IPS-18a (cell line): ENCODE data around the gene ZCCHC2.

Experiments used
- H3K27ac ChIP-seq: one replicate; pipeline ENCODE4 v1.5.1; 2013; ENCODE audit warnings: low read length
- H3K27me3 ChIP-seq: one replicate; pipeline ENCODE4 v1.6.1; 2013; ENCODE audit warnings: mild to moderate bottlenecking, low read length; ENCODE audit not compliant: control insufficient read depth, insufficient read depth
- H3K36me3 ChIP-seq: one replicate; pipeline ENCODE4 v1.6.1; 2013; ENCODE audit warnings: low read depth, low read length; ENCODE audit not compliant: control insufficient read depth
- H3K4me1 ChIP-seq: one replicate; pipeline ENCODE4 v1.6.1; 2013; ENCODE audit warnings: low read depth, low read length; ENCODE audit not compliant: control insufficient read depth
- H3K4me3 ChIP-seq: one replicate; pipeline ENCODE4 v1.5.1; 2013; ENCODE audit warnings: low read length
- H3K9ac ChIP-seq: one replicate; pipeline ENCODE4 v1.6.1; 2013; ENCODE audit warnings: mild to moderate bottlenecking, low read length, moderate library complexity
- H3K9me3 ChIP-seq: one replicate; pipeline ENCODE4 v1.6.1; 2013; ENCODE audit warnings: low read depth, low read length; ENCODE audit not compliant: control insufficient read depth

The ZCCHC2 gene

GRCh38 chr18:62617793-62618591 lies 95.2 kb downstream of the ZCCHC2 start:
- Histone ChIP-seq H3K9ac (no peak overlapping the region), H3K27me3 (no peaks in the 10 kb centered on the region), H3K27ac (no peak overlapping the region), H3K9me3 (no peaks in the 10 kb centered on the region), H3K36me3 (no peaks in the 10 kb centered on the region), H3K4me3 (no peak overlapping the region), H3K4me1 (no peaks in the 10 kb centered on the region)

GRCh38 chr18:62618735-62619134 lies 95.9 kb downstream of the ZCCHC2 start:
- Histone ChIP-seq H3K27ac (no peak overlapping the region), H3K4me1 (no peaks in the 10 kb centered on the region), H3K9ac (no peak overlapping the region), H3K9me3 (no peaks in the 10 kb centered on the region), H3K4me3 (no peak overlapping the region), H3K36me3 (no peaks in the 10 kb centered on the region), H3K27me3 (no peaks in the 10 kb centered on the region)

GRCh38 chr18:62621546-62621945 lies 98.7 kb downstream of the ZCCHC2 start:
- Histone ChIP-seq H3K9ac (no peak overlapping the region), H3K27me3 (no peaks in the 10 kb centered on the region), H3K9me3 (no peaks in the 10 kb centered on the region), H3K4me3 (no peak overlapping the region), H3K36me3 (no peaks in the 10 kb centered on the region), H3K4me1 (no peaks in the 10 kb centered on the region), H3K27ac (no peak overlapping the region)

- H3K4me1 ChIP-seq: no peaks in the 10 kb centered on the region
- H3K4me3 ChIP-seq: no peak overlapping the region
- no peaks in the 10 kb centered on the region for H3K27me3 ChIP-seq
- no peak overlapping the region for H3K9ac ChIP-seq
- H3K9me3 ChIP-seq: no peaks in the 10 kb centered on the region
- H3K27ac ChIP-seq: no peak overlapping the region
- no peaks in the 10 kb centered on the region for H3K36me3 ChIP-seq
Observed at GRCh38 chr18:62625019-62625418, 102.2 kb downstream of the ZCCHC2 start.
